ENCODE data around the gene OSBPL10. TPM values are rescaled to one million over a fixed set of nuclear protein-coding genes. Genes with fewer than 3 reads are reported as not detected.

Gene OSBPL10
- polyA plus RNA-seq, 3 donors, result 1.0 to 4.3 (median 3.8) TPM

DNA sequence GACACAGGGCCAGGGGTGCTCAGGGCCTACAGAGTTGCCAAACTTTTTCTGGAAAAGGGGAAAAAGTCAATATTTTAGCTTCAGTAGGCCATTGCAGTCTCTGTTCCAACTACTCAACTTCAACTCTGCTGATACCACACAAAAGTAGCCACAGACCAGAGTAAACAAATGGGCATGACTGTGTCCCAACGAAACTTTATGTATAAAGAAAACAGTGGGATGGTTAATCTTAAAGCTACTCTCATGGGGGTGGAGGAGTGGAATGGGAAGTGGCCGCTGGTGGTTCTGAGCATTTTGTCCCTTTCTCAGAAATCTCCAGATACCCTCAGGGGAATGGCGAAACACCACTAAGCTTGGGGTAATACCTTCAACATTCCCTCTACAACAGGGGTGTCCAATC, 69.9 kb downstream of the OSBPL10 start:
- no peak overlapping the region for H3K27ac ChIP-seq (ENCODE audit: low read depth, low read length)
- 90 to 93% (median 92%) methylated on average over 3 of the region's 3 CpGs for WGBS, 3 donors

DNA sequence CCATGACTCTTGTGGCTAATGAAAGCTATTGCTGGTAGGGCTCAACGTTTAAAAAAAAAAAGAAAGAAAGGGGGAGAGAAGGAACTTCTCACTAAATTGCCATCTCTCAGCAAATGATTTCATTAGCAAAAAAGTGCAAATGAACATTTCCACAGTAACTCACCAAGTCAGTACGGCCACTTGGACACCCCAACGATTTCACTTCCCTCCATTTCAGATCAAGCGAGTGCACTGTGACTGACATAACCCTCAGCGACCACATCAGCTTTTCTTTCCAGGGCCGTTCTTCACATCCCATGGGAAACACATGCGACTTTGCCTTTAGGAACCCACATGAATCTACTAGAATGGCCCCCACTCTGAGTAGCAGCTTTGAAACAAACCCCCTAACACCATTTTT, 71.6 kb downstream of the OSBPL10 start:
- WGBS, 3 donors, result 80 to 88% (median 86%) methylated on average over 7 of the region's 7 CpGs
- no peak overlapping the region for H3K27ac ChIP-seq (ENCODE audit: low read depth, low read length)

DNA sequence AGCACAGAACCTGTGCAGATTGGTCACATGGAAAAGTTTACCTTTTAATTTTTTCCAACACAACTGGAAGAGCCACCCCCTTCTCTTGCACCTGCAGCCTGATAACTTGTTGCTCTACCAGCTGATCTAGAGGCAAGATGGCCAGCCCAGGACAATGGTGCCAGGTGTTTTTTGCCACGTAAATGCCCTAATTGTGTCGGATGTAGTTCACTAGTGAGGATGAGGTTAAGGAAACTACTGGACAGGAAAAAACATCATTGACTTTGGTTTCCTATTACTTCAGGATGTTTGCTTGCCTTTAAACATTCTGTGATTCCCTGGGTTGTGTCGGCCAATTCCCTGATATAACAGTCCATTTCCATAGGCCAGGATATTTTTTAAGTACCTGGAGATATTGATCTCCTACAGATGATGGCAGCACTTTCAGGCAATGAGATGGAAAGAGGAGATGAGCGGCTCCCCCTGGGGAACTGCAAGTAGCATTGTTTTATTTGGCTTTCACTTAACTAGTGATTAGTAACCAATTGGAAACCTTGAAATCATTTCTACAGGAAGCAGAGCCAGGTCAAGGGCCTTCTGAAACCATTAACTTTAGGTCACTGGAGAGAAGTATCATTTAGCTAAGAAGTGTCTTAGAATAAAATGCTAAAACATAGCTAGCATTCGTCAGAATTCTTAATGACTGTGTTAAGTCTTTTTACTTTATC, 72.5 kb downstream of the OSBPL10 start:
- 56 to 63% (median 62%) methylated on average over 5 of the region's 5 CpGs for WGBS, 3 donors

DNA sequence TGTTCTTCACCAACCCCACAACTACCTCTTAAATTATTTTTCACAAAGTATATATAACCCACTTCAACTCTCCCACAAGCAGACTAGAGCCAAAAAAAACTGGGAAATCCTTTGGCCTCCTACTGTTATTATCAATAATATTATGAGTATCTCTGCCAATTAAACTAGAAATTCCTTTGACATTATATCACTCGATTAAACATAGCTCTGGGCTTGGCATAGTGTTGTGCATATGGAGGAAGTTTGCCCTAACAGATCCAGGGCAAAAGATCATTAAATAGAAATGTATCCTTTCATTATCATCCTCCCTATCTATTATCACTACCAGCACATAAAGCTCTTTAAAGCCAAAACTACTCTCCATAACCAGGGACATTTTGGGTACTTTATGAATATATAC, 74.9 kb downstream of the OSBPL10 start:
- 66 to 93% (median 80%) methylated on average over 1 of the region's 1 CpG for WGBS, 3 donors
- H3K27ac ChIP-seq (ENCODE audit: low read depth, low read length), result no peak overlapping the region

More for the DNA sequence above, 72.5 kb downstream of the OSBPL10 start:
- H3K27ac ChIP-seq (ENCODE audit: low read depth, low read length), result no peak overlapping the region

DNA sequence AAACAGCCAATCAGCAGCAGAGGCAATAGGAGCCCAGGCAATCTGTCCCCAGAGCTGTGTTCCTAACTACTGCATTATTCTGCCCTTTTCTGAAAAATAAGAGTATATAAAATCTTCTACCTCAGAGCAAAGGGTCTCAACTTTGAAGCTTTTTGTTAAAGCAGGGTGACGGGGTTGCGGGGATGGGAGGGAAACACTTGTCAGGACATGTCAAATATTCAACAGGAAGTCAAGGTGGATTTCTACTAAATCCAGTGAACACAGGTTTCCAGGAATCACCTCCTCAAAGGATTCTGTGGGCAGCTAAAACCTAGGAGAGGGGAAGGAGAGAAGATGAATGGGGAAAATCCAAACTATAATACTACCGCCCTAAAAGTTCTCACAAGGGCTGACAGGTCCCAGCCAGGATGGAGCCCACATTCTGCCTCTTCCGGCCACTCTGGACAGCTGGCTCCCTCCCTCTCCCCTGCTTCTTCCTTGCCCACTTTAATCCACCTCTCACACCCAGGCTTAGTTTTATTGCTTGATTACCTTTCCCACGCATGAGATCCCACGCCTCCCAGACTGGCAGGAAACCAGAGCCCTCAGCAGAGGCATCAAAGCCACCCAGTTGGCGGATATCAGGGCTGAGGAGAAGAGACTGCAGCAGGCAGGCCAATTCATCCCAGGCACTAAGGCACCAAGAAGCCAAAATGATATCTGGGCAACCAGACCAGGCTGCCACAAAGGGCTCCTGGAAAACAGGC, 77.2 kb downstream of the OSBPL10 start:
- no peak overlapping the region for H3K27ac ChIP-seq (ENCODE audit: low read depth, low read length)

DNA sequence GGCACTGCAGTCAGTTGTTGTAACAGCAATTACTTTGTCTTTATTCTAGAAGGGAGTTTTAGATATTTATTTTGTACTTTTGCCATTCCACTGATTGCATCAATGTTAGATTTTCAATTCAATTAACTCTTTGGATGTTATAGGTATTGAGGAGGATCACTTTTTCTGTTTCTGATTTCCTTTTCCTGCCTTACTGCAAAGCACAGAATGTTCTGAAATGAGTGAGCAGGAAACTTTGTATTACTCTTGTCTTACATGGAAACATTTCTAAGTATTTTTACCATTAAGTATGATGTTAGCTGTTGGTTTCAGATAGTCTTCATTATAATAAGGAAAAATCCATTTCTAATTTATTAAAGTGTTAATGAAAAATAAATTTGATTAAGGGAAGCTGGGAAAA, 80.5 kb downstream of the OSBPL10 start:
- no peak overlapping the region for H3K27ac ChIP-seq (ENCODE audit: low read depth, low read length)

More for the DNA sequence above, 77.2 kb downstream of the OSBPL10 start:
- 87 to 91% (median 89%) methylated on average over 7 of the region's 7 CpGs for WGBS, 3 donors

DNA sequence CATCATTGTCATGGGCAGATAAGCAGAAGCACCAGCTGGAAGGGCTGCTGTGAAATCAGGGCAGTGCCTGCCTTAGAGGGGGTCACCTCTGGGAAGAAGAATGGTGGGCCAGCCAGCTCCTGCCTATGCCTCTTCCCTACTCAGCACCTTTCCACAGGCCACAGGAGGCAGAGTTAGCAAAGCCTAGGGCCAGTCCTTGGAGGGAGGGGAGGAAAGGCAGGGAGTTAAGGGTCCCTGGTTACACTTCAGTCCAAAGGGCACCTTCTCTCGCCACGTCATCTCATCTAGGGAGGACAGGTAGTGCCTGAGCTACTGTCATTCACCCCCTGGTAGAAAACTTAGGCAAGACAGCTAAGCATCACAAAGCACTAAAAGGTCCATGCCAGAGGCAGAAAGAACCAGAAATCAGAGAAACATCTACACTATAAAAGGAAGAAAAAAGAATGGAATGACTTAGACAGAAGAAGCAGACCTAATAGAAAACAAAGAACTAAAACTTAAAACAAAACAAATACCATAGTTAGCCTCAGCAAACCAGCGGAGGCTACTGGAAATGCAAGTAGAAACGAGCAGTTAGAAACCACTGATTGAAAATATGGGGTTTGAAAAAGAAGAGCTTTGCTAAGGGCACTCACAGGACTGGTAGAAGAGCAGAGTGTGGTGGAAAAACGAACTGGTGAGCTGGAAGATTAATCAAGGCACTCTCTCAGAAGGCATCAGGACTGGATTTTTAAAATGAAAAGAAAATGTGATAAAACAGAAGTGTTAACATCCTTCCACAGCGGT, 84.2 kb downstream of the OSBPL10 start:
- 78 to 92% (median 81%) methylated on average over 6 of the region's 6 CpGs for WGBS, 3 donors
- H3K27ac ChIP-seq (ENCODE audit: low read depth, low read length), result no peak overlapping the region

DNA sequence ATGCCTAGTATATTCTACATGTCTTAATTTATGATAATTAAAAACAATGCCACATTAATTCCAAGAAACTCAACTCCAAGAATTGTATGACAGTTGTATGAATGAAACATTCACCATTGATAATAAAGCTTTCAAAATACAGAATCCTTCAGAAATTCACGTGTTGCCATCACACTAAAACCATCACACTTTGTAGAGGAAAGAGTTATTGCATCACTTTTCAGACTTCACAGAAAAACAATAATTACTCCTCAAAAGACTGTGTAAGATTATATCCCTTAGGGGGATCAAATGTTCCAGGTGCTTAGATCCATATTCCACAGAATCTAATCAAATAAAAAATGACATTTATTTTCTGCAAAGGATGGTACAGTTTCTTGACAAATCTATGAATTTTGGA, 85.0 kb downstream of the OSBPL10 start:
- H3K27ac ChIP-seq (ENCODE audit: low read depth, low read length), result no peak overlapping the region
- WGBS, 3 donors, result 60 to 84% (median 68%) methylated on average over 1 of the region's 1 CpG

DNA sequence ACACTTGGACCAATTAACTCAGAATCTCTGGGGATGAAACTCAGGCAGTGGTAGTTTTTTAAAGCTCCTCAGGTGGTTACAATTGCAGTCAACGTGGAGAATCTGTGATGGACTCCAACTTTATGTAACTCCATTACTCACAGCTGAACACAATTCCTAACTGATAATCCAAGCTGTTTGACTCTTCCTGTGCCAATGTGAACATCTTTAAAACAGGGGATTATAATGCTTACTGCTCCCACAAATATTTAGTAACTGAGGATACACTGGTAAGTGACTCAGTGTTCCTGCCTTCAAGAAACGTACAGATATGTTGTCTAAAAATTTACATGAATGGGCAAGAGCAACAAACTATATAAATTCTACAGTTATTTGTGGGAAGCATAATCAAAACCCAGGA, 85.6 kb downstream of the OSBPL10 start:
- H3K27ac ChIP-seq (ENCODE audit: low read depth, low read length), result no peak overlapping the region
- WGBS, 3 donors, result 77 to 82% (median 79%) methylated on average over 2 of the region's 2 CpGs

DNA sequence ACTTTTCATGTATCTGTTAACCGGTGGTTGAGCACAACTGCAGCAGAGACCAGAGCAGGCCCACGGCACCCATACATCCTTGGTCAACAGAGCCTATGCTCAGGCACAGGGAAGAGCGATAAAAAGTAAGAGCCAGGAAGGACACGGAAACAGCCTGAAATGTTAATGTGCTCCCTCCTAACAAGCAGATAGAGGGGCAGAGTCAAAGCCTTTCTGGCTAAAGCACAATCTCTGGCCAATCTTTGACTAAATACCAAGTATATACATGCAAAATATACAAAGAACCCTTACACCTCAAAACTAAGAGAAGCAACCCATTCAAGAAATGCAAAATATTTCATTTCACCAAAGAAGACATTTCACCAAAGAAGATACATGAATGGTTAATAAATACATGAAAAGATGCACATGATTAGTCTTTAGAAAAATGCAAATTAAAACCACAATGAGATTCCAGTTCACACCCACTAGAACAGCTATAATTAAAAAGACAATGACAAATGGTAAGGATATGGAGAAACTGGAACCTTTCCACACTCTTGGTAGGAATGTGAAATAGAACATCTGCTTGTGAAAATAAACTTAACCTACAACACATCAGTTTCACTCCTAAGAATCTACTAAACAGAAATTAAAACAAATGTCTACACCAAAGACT, 88.0 kb downstream of the OSBPL10 start:
- no peak overlapping the region for H3K27ac ChIP-seq (ENCODE audit: low read depth, low read length)
- WGBS, 3 donors, result 92 to 97% (median 95%) methylated on average over 4 of the region's 4 CpGs

DNA sequence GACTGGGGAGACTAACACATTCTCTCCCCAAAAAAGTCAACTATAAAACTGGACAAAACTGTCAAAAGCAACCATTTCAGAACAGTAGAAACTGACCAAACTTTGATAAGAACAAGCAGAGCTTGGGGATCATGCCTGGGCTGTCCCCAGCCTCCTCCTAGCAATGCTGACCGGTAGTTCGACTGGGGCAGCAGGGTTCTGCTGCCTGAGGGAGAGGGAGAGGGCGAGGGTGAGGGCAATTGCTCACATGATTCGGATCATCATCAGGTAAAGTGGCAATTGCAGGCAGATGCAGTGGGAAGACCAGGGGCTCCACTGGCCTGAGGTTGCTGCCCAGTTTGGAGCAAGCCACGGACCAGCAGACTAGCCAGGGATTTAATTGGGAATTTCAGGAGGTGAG, 88.6 kb downstream of the OSBPL10 start:
- 91 to 95% (median 95%) methylated on average over 5 of the region's 5 CpGs for WGBS, 3 donors
- no peak overlapping the region for H3K27ac ChIP-seq (ENCODE audit: low read depth, low read length)

DNA sequence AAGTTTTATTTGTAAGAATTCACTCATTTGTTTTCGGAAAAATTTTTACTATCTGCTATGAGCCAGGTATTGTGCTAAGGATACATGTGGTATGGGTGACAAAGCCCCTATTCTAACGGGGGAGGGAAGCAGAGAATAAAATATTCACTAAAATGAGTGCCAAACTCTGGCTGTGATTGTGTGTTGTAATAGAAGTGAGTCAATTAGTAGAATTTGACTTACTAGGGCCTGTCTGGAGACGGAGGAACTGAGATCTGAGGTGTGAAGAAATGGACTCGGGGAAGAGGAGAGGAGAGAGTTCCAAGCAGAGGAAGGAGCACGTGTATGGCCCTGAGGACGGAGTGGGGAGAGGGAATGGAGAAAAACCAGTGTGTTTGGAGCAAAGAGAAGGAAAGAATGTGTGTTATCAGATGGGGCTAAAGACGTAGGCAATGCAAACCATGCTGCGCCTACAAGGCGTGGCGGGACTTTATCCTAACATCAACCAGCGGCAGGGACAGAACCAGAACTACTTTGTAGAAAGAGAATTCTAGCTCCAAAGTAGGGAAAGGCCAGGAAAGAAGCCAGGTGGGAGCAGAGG, 89.1 kb downstream of the OSBPL10 start:
- no peak overlapping the region for H3K27ac ChIP-seq (ENCODE audit: low read depth, low read length)
- 80 to 92% (median 91%) methylated on average over 11 of the region's 11 CpGs for WGBS, 3 donors

DNA sequence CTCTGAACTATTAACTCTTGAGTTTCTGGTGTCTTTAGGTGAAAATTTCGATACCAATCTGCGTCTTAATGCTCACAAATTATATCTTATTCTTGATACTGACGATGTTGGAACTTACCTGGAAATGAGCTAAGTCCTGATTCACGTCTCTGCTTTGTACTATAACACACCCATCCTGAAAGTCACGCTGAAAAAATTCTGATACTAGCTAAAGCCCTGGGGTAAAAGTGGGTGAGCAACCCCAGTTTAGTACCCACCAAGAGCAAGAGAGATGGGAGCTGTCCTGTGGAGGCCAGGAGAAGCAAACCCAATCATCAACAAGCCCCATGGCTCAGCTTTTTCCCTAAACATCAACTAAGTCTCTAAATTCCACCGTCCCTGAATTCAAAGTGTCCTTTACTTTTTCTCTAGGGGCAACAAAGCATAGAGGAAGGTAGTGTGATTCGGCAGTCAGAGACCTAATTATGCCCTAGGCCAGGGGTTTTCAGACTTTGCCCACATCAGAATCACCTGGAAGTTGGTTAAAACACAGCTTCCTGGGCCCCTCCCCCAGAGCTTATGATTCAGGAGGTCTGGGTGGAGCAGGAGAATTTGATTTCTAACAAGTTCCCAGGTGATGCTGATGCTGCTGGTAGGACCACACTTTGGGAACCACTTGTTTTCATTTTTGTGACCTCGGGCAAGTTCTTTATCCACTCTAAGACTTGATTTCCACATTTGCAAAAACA, 90.2 kb downstream of the OSBPL10 start:
- no peak overlapping the region for H3K27ac ChIP-seq (ENCODE audit: low read depth, low read length)
- WGBS, 3 donors, result 93% methylated on average over 8 of the region's 8 CpGs

DNA sequence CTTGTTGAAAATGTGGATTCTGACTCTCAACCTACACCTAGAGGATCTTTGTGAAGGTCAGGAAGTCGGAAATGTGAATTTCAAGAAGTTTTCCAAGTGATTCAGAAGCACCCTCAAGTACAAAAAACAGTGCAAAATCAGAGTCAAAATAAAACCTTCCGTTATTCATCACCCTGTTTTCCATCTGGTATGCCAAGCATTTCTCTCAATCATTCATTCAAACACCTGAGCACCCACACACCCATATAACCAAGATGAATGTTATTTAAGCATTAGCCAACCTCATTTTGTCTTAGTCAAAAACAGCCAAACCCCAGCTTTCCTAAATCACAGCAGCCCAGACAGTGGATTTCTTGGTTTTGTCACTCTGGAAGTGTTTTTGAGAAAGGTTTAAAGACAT, 91.1 kb downstream of the OSBPL10 start:
- WGBS, 3 donors, result 88 to 92% (median 92%) methylated on average over 2 of the region's 2 CpGs
- H3K27ac ChIP-seq (ENCODE audit: low read depth, low read length), result no peak overlapping the region

DNA sequence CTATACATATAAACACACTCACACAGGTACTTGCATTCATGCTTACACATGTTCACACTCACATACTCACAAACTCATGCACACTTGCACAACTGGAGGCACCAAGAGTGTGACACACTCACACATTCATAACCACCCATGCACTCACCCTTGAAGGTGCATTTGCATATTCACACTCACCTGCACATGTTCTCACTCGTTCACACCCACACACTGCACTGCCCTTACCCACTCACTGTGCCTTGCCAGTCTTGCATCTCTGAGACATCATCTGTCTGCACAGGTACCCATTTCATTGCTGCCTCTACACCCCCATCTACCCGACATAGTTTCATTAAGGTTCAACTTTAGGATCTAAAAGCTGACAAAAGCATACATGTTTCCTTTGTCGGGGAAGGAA, 95.8 kb downstream of the OSBPL10 start:
- WGBS, 3 donors, result 94 to 99% (median 99%) methylated on average over 3 of the region's 3 CpGs
- no peak overlapping the region for H3K27ac ChIP-seq (ENCODE audit: low read depth, low read length)

DNA sequence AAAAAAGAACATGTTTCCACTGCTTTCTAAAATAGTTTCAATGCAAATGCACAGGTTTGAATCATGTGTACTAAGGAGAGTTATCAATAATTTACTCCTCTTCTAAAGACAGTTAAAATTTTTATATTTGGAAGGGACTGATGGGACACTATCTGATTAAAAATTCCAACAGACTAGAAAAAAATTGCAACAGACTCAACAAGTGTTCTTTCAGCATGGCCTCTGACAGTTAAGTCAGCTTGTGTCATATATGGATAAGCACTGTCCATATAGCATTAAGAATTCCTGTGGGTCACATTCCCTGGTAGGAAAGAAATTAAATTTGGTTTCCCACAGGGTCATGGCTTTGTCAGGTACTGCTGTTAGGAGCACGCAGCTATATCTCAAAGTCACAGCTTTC, 96.8 kb downstream of the OSBPL10 start:
- 73 to 99% (median 89%) methylated on average over 1 of the region's 1 CpG for WGBS, 3 donors

DNA sequence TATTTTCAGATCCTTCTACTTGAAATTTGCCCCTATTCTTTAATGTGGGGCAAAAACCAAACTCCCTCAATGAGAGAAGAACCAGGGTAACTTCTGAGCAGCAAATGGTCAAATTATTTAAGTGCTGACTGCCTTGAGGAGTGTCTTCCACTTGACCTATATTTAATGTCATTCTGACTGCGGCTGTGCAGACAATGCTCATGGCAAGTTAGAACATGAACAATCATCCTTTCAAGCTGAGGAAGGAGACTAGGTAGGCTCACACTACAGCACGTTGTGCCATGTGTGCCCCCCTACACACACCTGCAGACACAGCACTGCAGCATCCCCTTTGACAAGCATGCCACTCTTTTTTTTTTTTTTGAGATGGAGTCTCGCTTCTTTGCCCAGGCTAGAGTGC, 98.2 kb downstream of the OSBPL10 start:
- H3K27ac ChIP-seq (ENCODE audit: low read depth, low read length), result no peak overlapping the region
- WGBS, 3 donors, result 58 to 85% (median 75%) methylated on average over 3 of the region's 3 CpGs

More for the DNA sequence above, 96.8 kb downstream of the OSBPL10 start:
- H3K27ac ChIP-seq (ENCODE audit: low read depth, low read length), result no peak overlapping the region

DNA sequence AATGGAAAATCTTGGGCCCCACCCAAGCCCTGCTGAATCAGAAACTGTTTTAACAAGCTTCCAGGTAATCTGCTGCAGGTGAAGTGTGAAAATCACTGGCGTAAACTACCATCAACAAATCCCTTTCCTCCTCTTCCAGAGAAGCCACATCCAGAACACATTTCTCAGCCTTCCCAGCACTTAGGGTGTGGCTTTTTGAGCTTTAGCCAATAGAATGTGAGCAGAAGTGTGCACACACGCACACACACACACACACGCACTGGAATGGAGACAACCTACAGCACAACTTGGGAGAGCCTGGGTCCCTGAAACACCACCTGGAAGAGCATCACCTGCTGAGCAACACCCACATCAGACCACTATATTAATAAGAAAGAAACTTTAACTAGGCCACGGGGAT, 98.6 kb downstream of the OSBPL10 start:
- no peak overlapping the region for H3K27ac ChIP-seq (ENCODE audit: low read depth, low read length)
- WGBS, 3 donors, result 88 to 92% (median 92%) methylated on average over 4 of the region's 4 CpGs
